HCT116 (cell line): ENCODE measurements around the gene NMU. TPM values are rescaled to one million over a fixed set of nuclear protein-coding genes. Genes with fewer than 3 reads are reported as not detected.

Experiments used
- ATAC-seq: fragments of 200-7000 bp; cut with Tn5 transposase; 2 replicates; pipeline ENCODE4 v1.9.1; 2020; ENCODE audit warnings: mild to moderate bottlenecking, moderate library complexity
- BruUV-seq: library from RNA; stranded (reverse); fragments of 400-500 nt; replicated peaks from 2 replicates; lab custom pipeline; 2021; lab: Mats Ljungman, UMichigan
- CTCF ChIA-PET: fragments of 300-600 bp; sonication (Branson Sonifier 250); formaldehyde crosslinking; loops from one replicate; lab custom pipeline; 2021; ENCODE audit warnings: antibody characterized with exemption; lab: Charles Lee
- POLR2A ChIA-PET: fragments of 300-600, 350-600 bp; sonication (Branson Sonifier 250); formaldehyde crosslinking; loops from one replicate; lab custom pipeline; 2021; ENCODE audit warnings: antibody characterized with exemption; lab: Charles Lee
- RAD21 ChIA-PET, 2 experiments: fragments of 300-600 bp; sonication (Branson Sonifier 250); formaldehyde crosslinking; loops; one replicate each; lab custom pipeline; 2023; ENCODE audit warnings: low total read pairs in 2 of 2; ENCODE audit not compliant: uncharacterized antibody in 2 of 2, unreplicated experiment in 2 of 2, low non-redundant PET in 1 of 2; lab: Charles Lee
- DNase-seq: peaks from one replicate; pipeline ENCODE4 v3.0.0-alpha.2; 2010; ENCODE audit warnings: low read depth, low spot score
- H2AFZ ChIP-seq: fragments of 200-600 bp; shearing (Covaris generic), sonication (generic); 2 replicates; pipeline ENCODE4 v1.6.1; 2017; ENCODE audit warnings: low read depth, mixed run types, mixed read lengths, antibody characterized with exemption, low read length; ENCODE audit not compliant: poor library complexity, severe bottlenecking
- H3K27ac ChIP-seq: 2 replicates; pipeline ENCODE4 v1.5.1; 2012; ENCODE audit warnings: low read depth, low read length
- H3K27me3 ChIP-seq: fragments of 200-600 bp; sonication (generic); 2 replicates; pipeline ENCODE4 v1.6.1; 2016; ENCODE audit warnings: mixed run types, low read length, mixed read lengths; ENCODE audit not compliant: insufficient read depth
- H3K36me3 ChIP-seq, 2 experiments: fragments of 200-500 bp in 1 of 2; fragments of 200-600 bp in 1 of 2; sonication (Bioruptor generic) in 1 of 2; sonication (generic) in 1 of 2; 2 replicates each; pipeline versions ENCODE4 v1.5.1 to v1.6.1; 2014 to 2016; ENCODE audit warnings: low read length in 2 of 2, inconsistent platforms in 1 of 2, mixed read lengths in 1 of 2, mixed run types in 1 of 2; ENCODE audit not compliant: insufficient read depth in 2 of 2, control insufficient read depth in 1 of 2
- H3K4me1 ChIP-seq, 2 experiments: fragments of 200-600 bp in 1 of 2; sonication (generic) in 1 of 2; 2 replicates each; pipeline versions ENCODE4 v1.5.1 to v1.6.1; 2012 to 2017; ENCODE audit warnings: low read length in 2 of 2, inconsistent platforms in 1 of 2, mild to moderate bottlenecking in 1 of 2, mixed read lengths in 1 of 2, mixed run types in 1 of 2, moderate library complexity in 1 of 2; ENCODE audit not compliant: insufficient read depth in 2 of 2, control insufficient read depth in 1 of 2
- H3K4me2 ChIP-seq: fragments of 200-600 bp; sonication (generic); 2 replicates; pipeline ENCODE4 v1.6.1; 2017; ENCODE audit warnings: mixed run types, low read length, mixed read lengths
- H3K4me3 ChIP-seq, 2 experiments: fragments of 200-600 bp in 1 of 2; sonication (generic) in 1 of 2; replicated peaks in 1 of 2; 2 replicates each; pipeline ENCODE4 v1.5.1; 2011 to 2016; ENCODE audit warnings: low read length in 2 of 2, control low read depth in 1 of 2, low read depth in 1 of 2, mild to moderate bottlenecking in 1 of 2, mixed read lengths in 1 of 2, mixed run types in 1 of 2
- H3K79me2 ChIP-seq: fragments of 200-600 bp; sonication (generic); 2 replicates; pipeline ENCODE4 v1.6.1; 2017; ENCODE audit warnings: mild to moderate bottlenecking, mixed run types, low read length, moderate library complexity, mixed read lengths; ENCODE audit not compliant: insufficient read depth
- H3K9ac ChIP-seq: fragments of 200-600 bp; sonication (generic); 2 replicates; pipeline ENCODE4 v1.6.1; 2016; ENCODE audit warnings: low read length, mixed read lengths
- H3K9me2 ChIP-seq: fragments of 200-600 bp; sonication (generic), shearing (Covaris generic); 2 replicates; pipeline ENCODE4 v1.6.1; 2017; ENCODE audit warnings: mixed run types, mild to moderate bottlenecking, moderate library complexity; ENCODE audit not compliant: insufficient read depth
- H3K9me3 ChIP-seq, 2 experiments: fragments of 200-500 bp in 1 of 2; fragments of 200-600 bp in 1 of 2; sonication (Bioruptor generic) in 1 of 2; sonication (generic) in 1 of 2; 2 replicates each; pipeline ENCODE4 v1.6.1; 2014 to 2017; ENCODE audit warnings: low read length in 2 of 2, mixed read lengths in 2 of 2, inconsistent platforms in 1 of 2, low read depth in 1 of 2, mild to moderate bottlenecking in 1 of 2, mixed run types in 1 of 2, moderate library complexity in 1 of 2; ENCODE audit not compliant: control insufficient read depth in 1 of 2, insufficient read depth in 1 of 2
- H4K20me1 ChIP-seq: fragments of 200-600 bp; sonication (generic), shearing (Covaris generic); 2 replicates; pipeline ENCODE4 v1.6.1; 2017; ENCODE audit warnings: mixed run types, mild to moderate bottlenecking, moderate library complexity; ENCODE audit not compliant: insufficient read depth
- ATF3 ChIP-seq: IDR thresholded peaks from 2 replicates; pipeline ENCODE4 v1.6.1; 2012
- CEBPB ChIP-seq: IDR thresholded peaks from 2 replicates; pipeline ENCODE4 v1.6.1; 2012; ENCODE audit warnings: low read depth
- EGR1 ChIP-seq: IDR thresholded peaks from 2 replicates; pipeline ENCODE4 v1.6.1; 2012; ENCODE audit warnings: low read depth
- ELF1 ChIP-seq: IDR thresholded peaks from 2 replicates; pipeline ENCODE4 v1.6.1; 2012; ENCODE audit warnings: low read depth, borderline replicate concordance
- EZH2 ChIP-seq: fragments of 200-600 bp; sonication (generic); IDR thresholded peaks from 2 replicates; pipeline ENCODE4 v1.6.1; 2017; ENCODE audit warnings: antibody characterized with exemption, mixed run types
- EZH2phosphoT487 ChIP-seq: fragments of 200-600 bp; IDR thresholded peaks from 2 replicates; pipeline ENCODE4 v1.6.1; 2018; ENCODE audit warnings: antibody characterized with exemption, borderline replicate concordance
- FOSL1 ChIP-seq: IDR thresholded peaks from 2 replicates; pipeline ENCODE4 v1.6.1; 2012; ENCODE audit warnings: low read depth
- JUND ChIP-seq: IDR thresholded peaks from 2 replicates; pipeline ENCODE4 v1.6.1; 2012
- MAX ChIP-seq: IDR thresholded peaks from 2 replicates; pipeline ENCODE4 v1.6.1; 2012
- POLR2A ChIP-seq: IDR thresholded peaks from 2 replicates; pipeline ENCODE4 v1.7.0; 2011; ENCODE audit warnings: borderline replicate concordance; ENCODE audit not compliant: insufficient read depth, insufficient read length; ENCODE audit errors: extremely low read depth
- POLR2AphosphoS5 ChIP-seq: IDR thresholded peaks from 2 replicates; pipeline ENCODE4 v1.6.1; 2011; ENCODE audit warnings: mild to moderate bottlenecking, low read depth, low read length, moderate library complexity
- RAD21 ChIP-seq: IDR thresholded peaks from 2 replicates; pipeline ENCODE4 v1.6.1; 2012; ENCODE audit warnings: low read depth, mild to moderate bottlenecking
- SP1 ChIP-seq: IDR thresholded peaks from 2 replicates; pipeline ENCODE4 v1.6.1; 2012; ENCODE audit warnings: low read depth
- SRF ChIP-seq: IDR thresholded peaks from 2 replicates; pipeline ENCODE4 v1.6.1; 2012; ENCODE audit warnings: low read depth
- YY1 ChIP-seq: IDR thresholded peaks from 2 replicates; pipeline ENCODE4 v1.6.1; 2011; ENCODE audit warnings: low read length, low read depth, moderate library complexity, mild to moderate bottlenecking; ENCODE audit not compliant: insufficient replicate concordance; ENCODE audit errors: extremely low read depth
- ZFX ChIP-seq: fragments of 450-650 bp; IDR thresholded peaks from 2 replicates; pipeline ENCODE4 v1.6.1; 2017
- ZNF274 ChIP-seq: fragments of 200-500 bp; sonication (Bioruptor generic); IDR thresholded peaks from 2 replicates; pipeline ENCODE4 v1.6.1; 2014; ENCODE audit warnings: mild to moderate bottlenecking, low read depth, low read length, inconsistent platforms
- intact Hi-C: fragments of 100-400 bp; cut with micrococcal nuclease; formaldehyde crosslinking; loops from 2 replicates; pipeline ENCODE4 v1.10.0; 2022
- total RNA-seq: library from RNA; stranded (reverse); gene quantifications from one replicate; pipeline ENCODE4 v1.2.1, GENCODE V29; 2021; ENCODE audit not compliant: unreplicated experiment
- TF ChIP-seq, protein P1 (sequence below): IDR thresholded peaks from 2 replicates; pipeline ENCODE4 v1.6.1; 2011; ENCODE audit warnings: mild to moderate bottlenecking, low read length, moderate library complexity; ENCODE audit not compliant: insufficient replicate concordance; ENCODE audit errors: extremely low read depth
- TF ChIP-seq, protein P2 (sequence below): IDR thresholded peaks from 2 replicates; pipeline ENCODE4 v1.6.1; 2012; ENCODE audit warnings: low read depth

Gene NMU
- total RNA-seq, 1 experiment from 2014 or later: 81.1 TPM

DNA sequence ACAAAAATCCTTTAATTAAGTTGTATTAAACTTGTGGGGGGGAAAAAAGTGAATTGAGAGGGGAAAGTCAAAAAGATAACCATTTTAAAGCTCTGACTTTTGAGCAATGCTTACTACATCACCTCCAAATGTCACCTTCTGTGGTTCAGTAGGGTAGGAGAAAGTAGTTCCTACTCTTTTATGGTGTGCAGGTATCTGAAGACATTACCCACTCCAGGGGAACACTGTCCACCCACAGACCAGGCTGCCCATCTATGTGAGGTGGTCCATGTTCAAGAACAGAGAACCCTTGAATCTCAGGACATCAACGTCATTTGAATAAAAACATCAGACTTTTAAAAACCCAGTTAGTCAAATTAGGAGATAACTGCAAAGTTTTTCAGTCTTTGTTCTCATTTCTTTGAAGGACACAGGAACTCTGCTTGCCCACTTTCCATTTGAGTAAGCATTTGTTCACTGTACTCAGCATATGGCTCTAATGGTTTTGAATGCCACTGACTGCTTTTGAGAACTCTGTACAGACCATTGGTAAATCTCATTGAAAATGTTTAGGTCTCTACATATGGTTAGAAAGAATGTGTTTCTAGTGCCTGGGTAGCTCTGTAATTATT is 18.4 kb downstream of the NMU start:
- CTCF ChIA-PET: no interaction called here
- no TSS peak for BruUV-seq

More for the DNA sequence above, 18.4 kb downstream of the NMU start:
- ChIA-PET RAD21 (no interaction called here), POLR2A (no interaction called here)
- Histone ChIP-seq H3K36me3 (no peaks in the 10 kb centered on the region), H3K9me3 (no peaks in the 10 kb centered on the region), H3K4me2 (no peak overlapping the region), H3K9ac (no peak overlapping the region), H3K79me2 (peaks cover 29% of the 10 kb centered on the region), H3K4me3 (no peak overlapping the region), H3K4me1 (no peaks in the 10 kb centered on the region), H2AFZ (no peak overlapping the region), H3K27ac (no peak overlapping the region), H3K9me2 (no peaks in the 10 kb centered on the region), H4K20me1 (no peaks in the 10 kb centered on the region)
- intact Hi-C loops: no loop called here
- DNase-seq: no peak
- ATAC-seq: no peak
- TF ChIP-seq FOSL1 (no peak), POLR2A (no peak), EZH2 (no peak), ELF1 (no peak), ATF3 (no peak), SRF (no peak), EGR1 (no peak), YY1 (no peak), EZH2phosphoT487 (no peak), JUND (no peak), RAD21 (no peak), ZNF274 (no peak), CEBPB (no peak), SP1 (no peak), ZFX (no peak), MAX (no peak), POLR2AphosphoS5 (no peak)
- TF ChIP-seq, protein P1, sequence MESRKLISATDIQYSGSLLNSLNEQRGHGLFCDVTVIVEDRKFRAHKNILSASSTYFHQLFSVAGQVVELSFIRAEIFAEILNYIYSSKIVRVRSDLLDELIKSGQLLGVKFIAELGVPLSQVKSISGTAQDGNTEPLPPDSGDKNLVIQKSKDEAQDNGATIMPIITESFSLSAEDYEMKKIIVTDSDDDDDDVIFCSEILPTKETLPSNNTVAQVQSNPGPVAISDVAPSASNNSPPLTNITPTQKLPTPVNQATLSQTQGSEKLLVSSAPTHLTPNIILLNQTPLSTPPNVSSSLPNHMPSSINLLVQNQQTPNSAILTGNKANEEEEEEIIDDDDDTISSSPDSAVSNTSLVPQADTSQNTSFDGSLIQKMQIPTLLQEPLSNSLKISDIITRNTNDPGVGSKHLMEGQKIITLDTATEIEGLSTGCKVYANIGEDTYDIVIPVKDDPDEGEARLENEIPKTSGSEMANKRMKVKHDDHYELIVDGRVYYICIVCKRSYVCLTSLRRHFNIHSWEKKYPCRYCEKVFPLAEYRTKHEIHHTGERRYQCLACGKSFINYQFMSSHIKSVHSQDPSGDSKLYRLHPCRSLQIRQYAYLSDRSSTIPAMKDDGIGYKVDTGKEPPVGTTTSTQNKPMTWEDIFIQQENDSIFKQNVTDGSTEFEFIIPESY: no peak
- TF ChIP-seq, protein P2, sequence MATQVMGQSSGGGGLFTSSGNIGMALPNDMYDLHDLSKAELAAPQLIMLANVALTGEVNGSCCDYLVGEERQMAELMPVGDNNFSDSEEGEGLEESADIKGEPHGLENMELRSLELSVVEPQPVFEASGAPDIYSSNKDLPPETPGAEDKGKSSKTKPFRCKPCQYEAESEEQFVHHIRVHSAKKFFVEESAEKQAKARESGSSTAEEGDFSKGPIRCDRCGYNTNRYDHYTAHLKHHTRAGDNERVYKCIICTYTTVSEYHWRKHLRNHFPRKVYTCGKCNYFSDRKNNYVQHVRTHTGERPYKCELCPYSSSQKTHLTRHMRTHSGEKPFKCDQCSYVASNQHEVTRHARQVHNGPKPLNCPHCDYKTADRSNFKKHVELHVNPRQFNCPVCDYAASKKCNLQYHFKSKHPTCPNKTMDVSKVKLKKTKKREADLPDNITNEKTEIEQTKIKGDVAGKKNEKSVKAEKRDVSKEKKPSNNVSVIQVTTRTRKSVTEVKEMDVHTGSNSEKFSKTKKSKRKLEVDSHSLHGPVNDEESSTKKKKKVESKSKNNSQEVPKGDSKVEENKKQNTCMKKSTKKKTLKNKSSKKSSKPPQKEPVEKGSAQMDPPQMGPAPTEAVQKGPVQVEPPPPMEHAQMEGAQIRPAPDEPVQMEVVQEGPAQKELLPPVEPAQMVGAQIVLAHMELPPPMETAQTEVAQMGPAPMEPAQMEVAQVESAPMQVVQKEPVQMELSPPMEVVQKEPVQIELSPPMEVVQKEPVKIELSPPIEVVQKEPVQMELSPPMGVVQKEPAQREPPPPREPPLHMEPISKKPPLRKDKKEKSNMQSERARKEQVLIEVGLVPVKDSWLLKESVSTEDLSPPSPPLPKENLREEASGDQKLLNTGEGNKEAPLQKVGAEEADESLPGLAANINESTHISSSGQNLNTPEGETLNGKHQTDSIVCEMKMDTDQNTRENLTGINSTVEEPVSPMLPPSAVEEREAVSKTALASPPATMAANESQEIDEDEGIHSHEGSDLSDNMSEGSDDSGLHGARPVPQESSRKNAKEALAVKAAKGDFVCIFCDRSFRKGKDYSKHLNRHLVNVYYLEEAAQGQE: no peak
- TF ChIP-seq, all 23 proteins: peak for 0
- H3K27me3 ChIP-seq: no peaks in the 10 kb centered on the region
